Measurements from ENCODE around the gene SIGLEC6. TPM values are rescaled to one million over a fixed set of nuclear protein-coding genes. Genes with fewer than 3 reads are reported as not detected.

The SIGLEC6 gene
- total RNA-seq, 1 experiment from 2014 or later = 0.31 TPM

DNA sequence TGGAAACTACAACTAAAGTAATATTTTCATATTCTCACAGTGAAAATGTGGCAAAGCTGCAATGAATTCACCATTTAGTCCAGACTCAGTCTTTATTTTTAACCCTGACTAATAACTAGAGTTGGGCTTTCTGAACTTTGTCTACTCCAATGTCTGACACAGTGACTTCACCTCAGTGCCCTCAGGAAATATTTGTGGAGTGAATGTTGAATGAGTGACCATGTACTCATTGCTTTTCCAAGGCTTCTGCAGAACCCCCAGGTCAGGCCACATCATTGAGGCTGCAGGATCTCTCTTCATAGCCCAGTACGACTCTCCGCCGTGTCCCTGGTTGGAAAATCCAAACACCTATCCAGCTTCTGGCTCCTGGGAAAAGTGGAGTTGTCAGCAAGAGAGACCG, 41.4 kb upstream of the SIGLEC6 start:
- no peak overlapping the region for H3K4me2 ChIP-seq (ENCODE audit: insufficient read depth, insufficient read length, low read length)
- no peaks in the 10 kb centered on the region for H3K79me1 ChIP-seq (ENCODE audit: insufficient read depth, low read depth, low read length, poor library complexity, severe bottlenecking)
- H3T11ph ChIP-seq (ENCODE audit: low read length) = no peak overlapping the region
- TF ChIP-seq, protein P1, sequence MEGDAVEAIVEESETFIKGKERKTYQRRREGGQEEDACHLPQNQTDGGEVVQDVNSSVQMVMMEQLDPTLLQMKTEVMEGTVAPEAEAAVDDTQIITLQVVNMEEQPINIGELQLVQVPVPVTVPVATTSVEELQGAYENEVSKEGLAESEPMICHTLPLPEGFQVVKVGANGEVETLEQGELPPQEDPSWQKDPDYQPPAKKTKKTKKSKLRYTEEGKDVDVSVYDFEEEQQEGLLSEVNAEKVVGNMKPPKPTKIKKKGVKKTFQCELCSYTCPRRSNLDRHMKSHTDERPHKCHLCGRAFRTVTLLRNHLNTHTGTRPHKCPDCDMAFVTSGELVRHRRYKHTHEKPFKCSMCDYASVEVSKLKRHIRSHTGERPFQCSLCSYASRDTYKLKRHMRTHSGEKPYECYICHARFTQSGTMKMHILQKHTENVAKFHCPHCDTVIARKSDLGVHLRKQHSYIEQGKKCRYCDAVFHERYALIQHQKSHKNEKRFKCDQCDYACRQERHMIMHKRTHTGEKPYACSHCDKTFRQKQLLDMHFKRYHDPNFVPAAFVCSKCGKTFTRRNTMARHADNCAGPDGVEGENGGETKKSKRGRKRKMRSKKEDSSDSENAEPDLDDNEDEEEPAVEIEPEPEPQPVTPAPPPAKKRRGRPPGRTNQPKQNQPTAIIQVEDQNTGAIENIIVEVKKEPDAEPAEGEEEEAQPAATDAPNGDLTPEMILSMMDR (conservative IDR thresholded peaks at IDR 0.05) = no peak
- peaks cover 6% of the 10 kb centered on the region for H3K23me2 ChIP-seq (ENCODE audit: insufficient read length, low read depth, low read length, poor library complexity, severe bottlenecking)
- no peaks in the 10 kb centered on the region for H3K4me1 ChIP-seq (ENCODE audit: insufficient read depth, low read length)
- H2BK15ac ChIP-seq (ENCODE audit: low read depth, low read length) = no peak overlapping the region
- Mint-ChIP-seq H3K27ac (no peak overlapping the region), H3K4me3 (no peak overlapping the region), H3K4me1 (peaks cover 8 to 12% of the 10 kb centered on the region in 2 experiments), H3K36me3 (ENCODE audit: insufficient read depth in 1 of 3, low read depth in 3 of 3) (peaks cover 6 to 20% (median 19%) of the 10 kb centered on the region in 3 experiments; a peak in 5 of 7 replicates), H3K27me3 (ENCODE audit: low read depth) (peaks cover 8% of the 10 kb centered on the region), H3K9me3 (peaks cover 0 to 9% of the 10 kb centered on the region in 2 experiments; a peak in 2 of 5 replicates)
- no peak overlapping the region for H2BK20ac ChIP-seq (ENCODE audit: low read depth, low read length, poor library complexity, severe bottlenecking)
- no peak overlapping the region for H4K8ac ChIP-seq (replicated peaks; ENCODE audit: insufficient read length, low read depth, low read length)
- no peak overlapping the region for H2BK12ac ChIP-seq (ENCODE audit: insufficient read length, low read depth, low read length)
- no peak overlapping the region for H2AFZ ChIP-seq (ENCODE audit: low read length)
- no peak overlapping the region for H3K4ac ChIP-seq (ENCODE audit: low read depth, low read length)
- H3K27ac ChIP-seq (ENCODE audit: insufficient read length, low read depth, low read length) = no peak overlapping the region
- H3K9me3 ChIP-seq (ENCODE audit: control insufficient read depth, low read depth, low read length) = no peaks in the 10 kb centered on the region
- no peak overlapping the region for H3K9ac ChIP-seq (ENCODE audit: extremely low read depth, insufficient read length, low read length)
- no peak overlapping the region for H3K56ac ChIP-seq (ENCODE audit: insufficient read length, low read depth, low read length)
- H2BK5ac ChIP-seq (ENCODE audit: insufficient read length, low read length) = no peak overlapping the region
- no peaks in the 10 kb centered on the region; the same call in 1 of the 2 replicates for H3K79me2 ChIP-seq (ENCODE audit: insufficient read depth, low read length)
- H3K23ac ChIP-seq (ENCODE audit: insufficient read length, low read depth, low read length) = no peak overlapping the region
- H3K18ac ChIP-seq (ENCODE audit: insufficient read length, low read depth, low read length) = no peak overlapping the region
- no peak overlapping the region for H2AK5ac ChIP-seq (ENCODE audit: insufficient read length, low read length)
- DNase-seq = no peak
- H4K20me1 ChIP-seq (ENCODE audit: control insufficient read depth, insufficient read depth, insufficient read length) = no peaks in the 10 kb centered on the region
- H3K14ac ChIP-seq (ENCODE audit: insufficient read depth, low read length) = no peak overlapping the region
- no peak overlapping the region for H4K91ac ChIP-seq (ENCODE audit: insufficient read length, low read depth, low read length)
- WGBS (ENCODE audit: extremely low coverage, insufficient read length, low lambda C conversion rate) = no CpG with 5 or more reads among the region's 4 CpGs
- H4K5ac ChIP-seq (ENCODE audit: insufficient read length, low read depth, low read length) = no peak overlapping the region
- no peaks in the 10 kb centered on the region for H3K27me3 ChIP-seq (ENCODE audit: insufficient read depth, low read length)
- no peak overlapping the region for H2BK120ac ChIP-seq (ENCODE audit: low read depth, low read length, poor library complexity, severe bottlenecking)

Measured in H9 (cell line).